Suprapubic skin (tissue), 2 donors: ENCODE measurements around the gene MAB21L4.

Source experiments
- EP300 ChIP-seq: sonication (generic); formaldehyde crosslinking; IDR thresholded peaks from one replicate; pipeline ENCODE4 v1.6.1; 2017; ENCODE audit warnings: antibody characterized with exemption
- POLR2A ChIP-seq, 2 donors: fragments of 450-650 bp; IDR thresholded peaks; one replicate each; pipeline ENCODE4 v1.6.1; 2017; ENCODE audit warnings: antibody characterized with exemption in 2 of 2, mild to moderate bottlenecking in 2 of 2, moderate library complexity in 2 of 2

GRCh38 chr2:240927390-240927781 lies 31.4 kb upstream of the MAB21L4 start:
- TF ChIP-seq POLR2A (IDR thresholded peaks at IDR 0.05): no peak
- no peak for TF ChIP-seq EP300
